Activated CD8-positive, alpha-beta T cell treated with anti-CD3 and anti-CD28 coated beads for 36 hours (primary cell): Measurements from ENCODE around the gene TGM1. TPM values are rescaled to one million over a fixed set of nuclear protein-coding genes. Genes with fewer than 3 reads are reported as not detected.

Experiments used
- ATAC-seq: fragments of 200-7000 bp; cut with Tn5 transposase; one replicate; pipeline ENCODE4 v1.10.0; 2021; ENCODE audit warnings: mild to moderate bottlenecking, moderate library complexity
- CTCF ChIA-PET: fragments of 350-600 bp; sonication (Branson Sonifier 250); formaldehyde crosslinking; loops from one replicate; lab custom pipeline; 2021; ENCODE audit warnings: antibody characterized with exemption; lab: Charles Lee
- POLR2A ChIA-PET: fragments of 350-600 bp; sonication (Branson Sonifier 250); formaldehyde crosslinking; loops from one replicate; lab custom pipeline; 2021; ENCODE audit warnings: antibody characterized with exemption; lab: Charles Lee
- DNase-seq: peaks from one replicate; pipeline ENCODE4 v3.0.0-alpha.2; 2020
- H3K27ac Mint-ChIP-seq: one replicate; pipeline ENCODE4 v1.8.0; 2021; ENCODE audit warnings: mild to moderate bottlenecking, mixed read lengths
- H3K27me3 Mint-ChIP-seq: one replicate; pipeline ENCODE4 v1.8.0; 2021; ENCODE audit warnings: mixed read lengths
- H3K36me3 Mint-ChIP-seq: one replicate; pipeline ENCODE4 v1.8.0; 2021; ENCODE audit warnings: low read depth, mixed read lengths
- H3K4me1 Mint-ChIP-seq: one replicate; pipeline ENCODE4 v1.8.0; 2021; ENCODE audit warnings: low read depth, mixed read lengths
- H3K4me3 Mint-ChIP-seq: one replicate; pipeline ENCODE4 v1.8.0; 2021; ENCODE audit warnings: mild to moderate bottlenecking, moderate library complexity, mixed read lengths
- H3K9me3 Mint-ChIP-seq: one replicate; pipeline ENCODE4 v1.8.0; 2021; ENCODE audit warnings: mixed read lengths
- CTCF ChIP-seq: fragments of 200-600 bp; IDR thresholded peaks from one replicate; pipeline ENCODE4 v1.8.0; 2022; ENCODE audit warnings: antibody characterized with exemption, mild to moderate bottlenecking
- intact Hi-C: fragments of 100-400 bp; cut with micrococcal nuclease; formaldehyde crosslinking; loops from one replicate; pipeline ENCODE4 v1.10.0; 2022
- total RNA-seq, 2 experiments: library from RNA; stranded (reverse); gene quantifications; one replicate each; pipeline ENCODE4 v1.2.3, GENCODE V29; 2021

The TGM1 gene
- total RNA-seq, 2 experiments from 2014 or later = 3.0 to 3.1 TPM

GRCh38 chr14:24255438-24255837 is 7.5 kb downstream of the TGM1 start:
- H3K4me1 Mint-ChIP-seq = peaks cover 3% of the 10 kb centered on the region
- no peak for TF ChIP-seq CTCF
- CTCF ChIA-PET = interaction anchor here (3.8 to 27.8 kb wide), 2 partner anchors 13 to 45 kb away, joined by 16 to 873 read pairs; partner anchors contain the start of genes CIDEB, DHRS1, LTB4R and LTB4R2
- no peak for DNase-seq
- no peaks in the 10 kb centered on the region for H3K9me3 Mint-ChIP-seq
- intact Hi-C loops = no loop called here
- no peak overlapping the region for H3K27ac Mint-ChIP-seq
- ATAC-seq = no peak
- H3K4me3 Mint-ChIP-seq = no peak overlapping the region
- no peaks in the 10 kb centered on the region for H3K36me3 Mint-ChIP-seq
- no peaks in the 10 kb centered on the region for H3K27me3 Mint-ChIP-seq
- POLR2A ChIA-PET = interaction anchor here (1.0 to 4.4 kb wide), 3 partner anchors 11 to 34 kb away, joined by 3 to 21 read pairs (median 4); partner anchors contain the start of gene RABGGTA

GRCh38 chr14:24254630-24255392 is 8.2 kb downstream of the TGM1 start:
- CTCF ChIA-PET = interaction anchor here (3.8 to 27.8 kb wide), 2 partner anchors 12 to 46 kb away, joined by 16 to 873 read pairs; partner anchors contain the start of genes CIDEB, DHRS1, LTB4R and LTB4R2
- POLR2A ChIA-PET = interaction anchor here (1.0 to 4.4 kb wide), 3 partner anchors 11 to 34 kb away, joined by 3 to 21 read pairs (median 4); partner anchors contain the start of gene RABGGTA
- DNase-seq (no peak), ATAC-seq (no peak)
- Mint-ChIP-seq H3K27me3 (no peaks in the 10 kb centered on the region), H3K4me1 (peaks cover 8% of the 10 kb centered on the region), H3K27ac (no peak overlapping the region), H3K36me3 (no peaks in the 10 kb centered on the region), H3K9me3 (no peaks in the 10 kb centered on the region), H3K4me3 (no peak overlapping the region)
- TF ChIP-seq CTCF = no peak
- intact Hi-C loops = no loop called here

- no peak overlapping the region for H3K27ac Mint-ChIP-seq
- no peaks in the 10 kb centered on the region for H3K27me3 Mint-ChIP-seq
- ChIA-PET CTCF (interaction anchor here (0.8 to 27.8 kb wide), 3 partner anchors 11 to 47 kb away, joined by 3 to 873 read pairs (median 4); partner anchors contain the start of genes CIDEB, DHRS1, LTB4R and LTB4R2), POLR2A (no interaction called here)
- H3K9me3 Mint-ChIP-seq = no peaks in the 10 kb centered on the region
- peaks cover 11% of the 10 kb centered on the region for H3K4me1 Mint-ChIP-seq
- H3K4me3 Mint-ChIP-seq = no peak overlapping the region
- ATAC-seq (no peak), DNase-seq (no peak)
- TF ChIP-seq CTCF = no peak
- H3K36me3 Mint-ChIP-seq = no peaks in the 10 kb centered on the region
- intact Hi-C loops = no loop called here
Measured at GRCh38 chr14:24253936-24254335, 9.0 kb downstream of the TGM1 start.

DNA sequence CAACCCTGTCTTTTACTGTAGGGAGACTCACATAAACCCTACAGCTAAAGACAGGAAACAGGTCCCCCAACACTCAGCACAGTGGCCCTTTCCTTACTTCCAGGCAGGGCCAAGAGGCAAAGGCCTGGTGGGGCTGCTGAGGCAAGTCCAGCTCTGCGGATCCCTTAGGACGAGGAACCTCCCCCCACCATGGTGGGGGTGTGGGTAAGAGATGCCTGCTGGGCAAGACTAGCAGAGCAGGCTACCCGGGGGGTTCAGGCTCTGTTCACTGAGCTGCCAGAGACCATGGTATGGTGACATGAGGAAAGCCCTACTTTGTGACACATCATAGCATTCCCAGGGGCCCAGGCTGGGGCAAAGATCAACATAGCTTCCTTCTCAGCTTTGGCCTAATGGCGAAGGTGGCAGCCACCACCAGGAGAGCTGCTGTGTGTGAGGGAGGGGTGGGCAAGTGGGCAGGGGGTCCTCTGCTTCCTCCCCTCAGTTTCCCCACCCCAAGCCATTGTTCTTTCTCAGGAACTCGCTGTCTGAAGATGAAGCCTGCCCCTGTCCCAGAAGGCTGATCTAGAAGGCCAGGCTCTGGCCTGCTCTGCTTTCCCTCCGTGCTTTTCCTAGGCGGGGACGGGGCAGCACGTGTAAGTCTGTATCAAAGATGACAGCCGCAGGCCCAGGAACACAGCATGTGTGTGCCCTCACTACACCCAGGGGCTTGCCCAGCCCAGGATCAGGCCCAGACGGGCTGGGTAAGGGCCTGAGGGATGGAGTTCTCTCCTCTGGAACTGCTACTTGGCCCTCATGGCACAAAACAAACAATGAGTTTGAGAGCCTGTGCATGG is 10.5 kb downstream of the TGM1 start:
- H3K4me3 Mint-ChIP-seq = no peak overlapping the region
- H3K4me1 Mint-ChIP-seq = peaks cover 19% of the 10 kb centered on the region
- no peak for TF ChIP-seq CTCF
- POLR2A ChIA-PET = interaction anchor here (0.8 to 1.2 kb wide), 4 partner anchors 13 to 171 kb away, joined by 3 to 5 read pairs (median 3); no protein-coding TSS in a partner anchor
- no peaks in the 10 kb centered on the region for H3K27me3 Mint-ChIP-seq
- ATAC-seq (no peak), DNase-seq (no peak)
- H3K36me3 Mint-ChIP-seq = no peaks in the 10 kb centered on the region
- CTCF ChIA-PET = interaction anchor here (1.2 to 27.8 kb wide), 5 partner anchors 10 to 48 kb away, joined by 4 to 873 read pairs (median 17); partner anchors contain the start of genes CIDEB, DHRS1, LTB4R and LTB4R2
- no peak overlapping the region for H3K27ac Mint-ChIP-seq
- H3K9me3 Mint-ChIP-seq = no peaks in the 10 kb centered on the region
- intact Hi-C loops = no loop called here
